Measurements from ENCODE around the gene WASF1. TPM values are rescaled to one million over a fixed set of nuclear protein-coding genes. Genes with fewer than 3 reads are reported as not detected.

The WASF1 gene
- total RNA-seq, 1 experiment from 2014 or later: 28.6 TPM

GRCh38 chr6:110180228-110181008 is 948 bp upstream of the WASF1 start, which contains the start of gene CDC40:
Gene CDC40, plus strand, starts transcription at chr6:110180427. Its CDS starts 18 bp downstream, at chr6:110180445.
- Histone ChIP-seq H2AFZ (ENCODE audit: low read length) (peak within 1 kb of the TSS; percentile 71), H4K8ac (replicated peaks; ENCODE audit: insufficient read length, low read depth, low read length) (no peak within 1 kb of the TSS), H2BK5ac (ENCODE audit: insufficient read length, low read length) (peak within 1 kb of the TSS; percentile 4), H3K4me1 (ENCODE audit: insufficient read depth, low read length) (no peaks in the 10 kb centered on the region), H3K9ac (ENCODE audit: extremely low read depth, insufficient read length, low read length) (peak within 1 kb of the TSS; percentile 92), H4K91ac (ENCODE audit: insufficient read length, low read depth, low read length) (no peak within 1 kb of the TSS), H3K14ac (ENCODE audit: insufficient read depth, low read length) (peak within 1 kb of the TSS; percentile 85), H3K56ac (ENCODE audit: insufficient read length, low read depth, low read length) (no peak within 1 kb of the TSS), H3K18ac (ENCODE audit: insufficient read length, low read depth, low read length) (peak within 1 kb of the TSS; percentile 76), H3K23ac (ENCODE audit: insufficient read length, low read depth, low read length) (no peak within 1 kb of the TSS), H2BK12ac (ENCODE audit: insufficient read length, low read depth, low read length) (no peak within 1 kb of the TSS), H3K23me2 (ENCODE audit: insufficient read length, low read depth, low read length, poor library complexity, severe bottlenecking) (peaks cover 7% of the 10 kb centered on the region), H3K79me2 (ENCODE audit: insufficient read depth, low read length) (peaks cover 23% of the 10 kb centered on the region; the same call in 1 of the 2 replicates), H3K27ac (ENCODE audit: insufficient read length, low read depth, low read length) (peak within 1 kb of the TSS; percentile 44), H4K5ac (ENCODE audit: insufficient read length, low read depth, low read length) (no peak within 1 kb of the TSS), H2BK20ac (ENCODE audit: low read depth, low read length, poor library complexity, severe bottlenecking) (no peak within 1 kb of the TSS), H2BK120ac (ENCODE audit: low read depth, low read length, poor library complexity, severe bottlenecking) (no peak within 1 kb of the TSS), H2AK5ac (ENCODE audit: insufficient read length, low read length) (no peak within 1 kb of the TSS), H3T11ph (ENCODE audit: low read length) (no peak within 1 kb of the TSS), H2BK15ac (ENCODE audit: low read depth, low read length) (no peak within 1 kb of the TSS), H3K27me3 (ENCODE audit: insufficient read depth, low read length) (no peaks in the 10 kb centered on the region), H3K4me2 (ENCODE audit: insufficient read depth, insufficient read length, low read length) (peak within 1 kb of the TSS; percentile 89), H4K20me1 (ENCODE audit: control insufficient read depth, insufficient read depth, insufficient read length) (no peaks in the 10 kb centered on the region), H3K79me1 (ENCODE audit: insufficient read depth, low read depth, low read length, poor library complexity, severe bottlenecking) (peaks cover 2% of the 10 kb centered on the region), H3K4ac (ENCODE audit: low read depth, low read length) (no peak within 1 kb of the TSS), H3K9me3 (ENCODE audit: control insufficient read depth, low read depth, low read length) (no peaks in the 10 kb centered on the region)
- no peak within 1 kb of the TSS for H3K4me3 Mint-ChIP-seq
- WGBS (ENCODE audit: extremely low coverage, insufficient read length, low lambda C conversion rate): no CpG with 5 or more reads among the region's 28 CpGs
- no peaks in the 10 kb centered on the region for H3K9me3 Mint-ChIP-seq
- no peaks in the 10 kb centered on the region for H3K27me3 Mint-ChIP-seq (ENCODE audit: low read depth)
- peaks cover 8 to 9% of the 10 kb centered on the region in 2 experiments for H3K4me1 Mint-ChIP-seq
- no peaks in the 10 kb centered on the region for H3K36me3 Mint-ChIP-seq (ENCODE audit: insufficient read depth in 1 of 3, low read depth in 3 of 3)
- no peak for TF ChIP-seq CTCF (conservative IDR thresholded peaks at IDR 0.05)
- H3K27ac Mint-ChIP-seq: peak within 1 kb of the TSS; percentile 98 to 100 (median 98)
- peak; percentile 61 for DNase-seq

Measured in H9 (cell line).